Body of pancreas (tissue), 4 donors: ENCODE measurements around the gene DLX4. TPM values are rescaled to one million over a fixed set of nuclear protein-coding genes. Genes with fewer than 3 reads are reported as not detected.

Experiments
- ATAC-seq: fragments of 150-250 bp; one replicate; pipeline ENCODE4 v1.9.1; 2016
- DNase-seq, 4 donors: peaks; one replicate each; pipeline ENCODE4 v3.0.0-alpha.2; 2019
- H3K27ac ChIP-seq, 4 donors: fragments of 200-600 bp; sonication (generic); 1 replicate in 3 of 4; 2 replicates in 1 of 4; pipeline versions ENCODE4 v1.5.1 to v1.6.1; 2016 to 2019; ENCODE audit warnings: mild to moderate bottlenecking in 1 of 4, mixed read lengths in 1 of 4, moderate library complexity in 1 of 4
- H3K27me3 ChIP-seq, 2 donors: fragments of 200-600 bp; sonication (generic); one replicate each; pipeline ENCODE4 v1.6.0; 2016; ENCODE audit warnings: mild to moderate bottlenecking in 1 of 2
- H3K36me3 ChIP-seq, 2 donors: fragments of 200-600 bp; sonication (generic); replicated peaks in 1 of 2; 2 replicates each; pipeline ENCODE4 v1.5.1; 2016; ENCODE audit warnings: low read depth in 2 of 2; ENCODE audit not compliant: insufficient read depth in 1 of 2
- H3K4me1 ChIP-seq: fragments of 200-600 bp; sonication (generic); one replicate; pipeline ENCODE4 v1.6.0; 2016
- H3K4me3 ChIP-seq, 2 donors: fragments of 200-600 bp; sonication (generic); 1 replicate in 1 of 2; 2 replicates in 1 of 2; pipeline ENCODE4 v1.5.1; 2016 to 2019
- H3K9me3 ChIP-seq, 3 donors: fragments of 200-600 bp; sonication (generic); 1 replicate in 2 of 3; 2 replicates in 1 of 3; pipeline ENCODE4 v1.5.1; 2016
- CTCF ChIP-seq, 7 experiments: fragments of 450-650 bp in 4 of 7; fragments of 200-600 bp in 3 of 7; sonication (generic) in 3 of 7; IDR thresholded peaks; one replicate each; pipeline ENCODE4 v1.5.1; 2016 to 2019; ENCODE audit warnings: antibody characterized with exemption in 7 of 7
- POLR2A ChIP-seq, 3 donors: fragments of 450-650 bp; IDR thresholded peaks; one replicate each; pipeline ENCODE4 v1.6.1; 2016; ENCODE audit warnings: antibody characterized with exemption in 3 of 3, mild to moderate bottlenecking in 2 of 3
- WGBS, 2 donors: methylation state at CpG; one replicate each; pipeline ENCODE4 v1.1.5; 2017; 5-methylcytosine and 5-hydroxymethylcytosine counted together
- intact Hi-C: fragments of 100-400 bp; cut with DNase I; formaldehyde crosslinking; loops from one replicate; pipeline ENCODE4 v1.15.1; 2023
- total RNA-seq, 2 donors: library from RNA; depleted of rRNA; stranded (reverse); fragments of >200 nt; gene quantifications; one replicate each; pipeline ENCODE4 v1.1.0, GENCODE V29; 2016

The DLX4 gene
- total RNA-seq, 2 donors from 2014 or later, result not detected

- no peak overlapping the region for H3K27ac ChIP-seq
- no peak overlapping the region for H3K4me3 ChIP-seq
- ATAC-seq (no peak), DNase-seq (no peak)
- H3K36me3 ChIP-seq, result no peaks in the 10 kb centered on the region
- no peak for TF ChIP-seq CTCF (IDR thresholded peaks at IDR 0.05)
- no peak for TF ChIP-seq POLR2A (IDR thresholded peaks at IDR 0.05)
- 63 to 66% methylated on average over 5 to 8 of the region's 8 CpGs for whole genome bisulfite sequencing, 2 donors
- H3K9me3 ChIP-seq, result no peaks in the 10 kb centered on the region
- no peaks in the 10 kb centered on the region for H3K4me1 ChIP-seq
- intact Hi-C loops, result no loop called here
- no peaks in the 10 kb centered on the region for H3K27me3 ChIP-seq
Observed at GRCh38 chr17:49946208-49946607, 22.8 kb upstream of the DLX4 start.

GRCh38 chr17:49946964-49947584 is 21.9 kb upstream of the DLX4 start:
- Histone ChIP-seq H3K4me3 (no peak overlapping the region), H3K36me3 (no peaks in the 10 kb centered on the region), H3K4me1 (no peaks in the 10 kb centered on the region), H3K27me3 (no peaks in the 10 kb centered on the region), H3K9me3 (no peaks in the 10 kb centered on the region), H3K27ac (no peak overlapping the region)
- TF ChIP-seq POLR2A (IDR thresholded peaks at IDR 0.05), result no peak
- TF ChIP-seq CTCF (IDR thresholded peaks at IDR 0.05), result no peak
- ATAC-seq (no peak), DNase-seq (no peak)
- intact Hi-C loops, result no loop called here
- 65 to 86% methylated on average over 2 to 8 of the region's 11 CpGs for WGBS, 2 donors

- H3K4me1 ChIP-seq, result no peaks in the 10 kb centered on the region
- TF ChIP-seq POLR2A (IDR thresholded peaks at IDR 0.05) (no peak), CTCF (IDR thresholded peaks at IDR 0.05) (no peak)
- intact Hi-C loops, result loop anchor here (5.0 kb wide), 1 partner anchor 43 kb away; no protein-coding TSS in a partner anchor
- no peaks in the 10 kb centered on the region for H3K36me3 ChIP-seq
- H3K27ac ChIP-seq, result no peak overlapping the region
- no peak for ATAC-seq
- H3K27me3 ChIP-seq, result no peaks in the 10 kb centered on the region
- DNase-seq, result no peak
- H3K4me3 ChIP-seq, result no peak overlapping the region
- WGBS, 2 donors, result 59 to 71% methylated on average over 2 of the region's 2 CpGs
- no peaks in the 10 kb centered on the region for H3K9me3 ChIP-seq
Observed at GRCh38 chr17:49949634-49950033, 19.4 kb upstream of the DLX4 start.

- Histone ChIP-seq H3K9me3 (no peaks in the 10 kb centered on the region), H3K36me3 (no peaks in the 10 kb centered on the region), H3K27me3 (no peaks in the 10 kb centered on the region), H3K27ac (no peak overlapping the region), H3K4me3 (no peak overlapping the region), H3K4me1 (no peaks in the 10 kb centered on the region)
- ATAC-seq, result no peak
- DNase-seq, result no peak
- TF ChIP-seq CTCF (IDR thresholded peaks at IDR 0.05), result no peak
- TF ChIP-seq POLR2A (IDR thresholded peaks at IDR 0.05), result no peak
- intact Hi-C loops, result loop anchor here (5.0 kb wide), 1 partner anchor 41 kb away; no protein-coding TSS in a partner anchor
- WGBS, 2 donors, result 48 to 58% methylated on average over 10 to 13 of the region's 14 CpGs
Observed at GRCh38 chr17:49951362-49952082, 17.5 kb upstream of the DLX4 start.
